Smooth muscle cell of the umbilical artery (primary cell): Measurements from ENCODE around the gene ATP1A2. TPM values are rescaled to one million over a fixed set of nuclear protein-coding genes. Genes with fewer than 3 reads are reported as not detected.

Source experiments
- total RNA-seq: library from RNA; depleted of rRNA; stranded (reverse); fragments of >200 nt; gene quantifications from 2 replicates; pipeline ENCODE4 v1.2.3, GENCODE V29; 2014

Gene ATP1A2
- total RNA-seq, result under 0.01 TPM in 1 of 2 replicates, not detected in the other

GRCh38 chr1:160115545-160116282 is at the start of gene ATP1A2:
Gene ATP1A2, plus strand, starts transcription at chr1:160115759. Its CDS starts 103 bp downstream, at chr1:160115862.

GRCh38 chr1:160069460-160070231 is 45.9 kb upstream of the ATP1A2 start, which contains the start of gene KCNJ10:
Gene KCNJ10, minus strand, starts transcription at chr1:160070160. Its CDS starts 27,628 bp downstream, at chr1:160042532.

GRCh38 chr1:160081261-160081936 is 34.2 kb upstream of the ATP1A2 start, which contains the start of gene KCNJ9:
Gene KCNJ9, plus strand, starts transcription at chr1:160081538. Its CDS starts 2,493 bp downstream, at chr1:160084031.

GRCh38 chr1:160097911-160098851 is 17.4 kb upstream of the ATP1A2 start, which contains the start of gene IGSF8:
Gene IGSF8, minus strand, starts transcription at chr1:160098619. Its CDS starts 147 bp downstream, at chr1:160098472.

GRCh38 chr1:160151303-160151702 is 35.7 kb downstream of the ATP1A2 start, which contains the start of gene ATP1A4:
Gene ATP1A4, plus strand, starts transcription at chr1:160151603. Its CDS starts 438 bp downstream, at chr1:160152041.

GRCh38 chr1:160189649-160190625 is 74.4 kb downstream of the ATP1A2 start, which contains the start of gene CASQ1:
Gene CASQ1, plus strand, starts transcription at chr1:160190575. Its CDS starts 177 bp downstream, at chr1:160190752.

Other genes starting within 250 kb of the ATP1A2 start
- under 0.01 and 0.55 TPM in 2 replicates for gene CFAP45, start 215.6 kb upstream of the ATP1A2 start, total RNA-seq
- gene TAGLN2, start 190.3 kb upstream of the ATP1A2 start, total RNA-seq, result 163 and 379 TPM in 2 replicates
- not detected in 2 replicates for gene IGSF9, start 170.1 kb upstream of the ATP1A2 start, total RNA-seq
- 0.09 TPM in 1 of 2 replicates, not detected in the other for gene SLAMF9, start 161.5 kb upstream of the ATP1A2 start, total RNA-seq
- gene PIGM, start 83.8 kb upstream of the ATP1A2 start, total RNA-seq, result 3.7 and 4.8 TPM in 2 replicates
- gene KCNJ10, start 45.6 kb upstream of the ATP1A2 start, total RNA-seq, result not detected in 2 replicates
- not detected in 2 replicates for gene KCNJ9, start 34.2 kb upstream of the ATP1A2 start, total RNA-seq
- gene IGSF8, start 17.1 kb upstream of the ATP1A2 start, total RNA-seq, result 53.2 and 56.4 TPM in 2 replicates
- not detected in 2 replicates for gene ATP1A4, start 35.8 kb downstream of the ATP1A2 start, total RNA-seq
- gene CASQ1, start 74.8 kb downstream of the ATP1A2 start, total RNA-seq, result 0.09 TPM in 1 of 2 replicates, not detected in the other
- gene PEA15, start 89.6 kb downstream of the ATP1A2 start, total RNA-seq, result 71.9 and 168 TPM in 2 replicates
- 67.1 and 81.3 TPM in 2 replicates for gene DCAF8, start 146.8 kb downstream of the ATP1A2 start, total RNA-seq
- gene PEX19, start 169.4 kb downstream of the ATP1A2 start, total RNA-seq, result 40.2 and 46.9 TPM in 2 replicates
- 416 and 428 TPM in 2 replicates for gene COPA, start 227.5 kb downstream of the ATP1A2 start, total RNA-seq
- 181 and 242 TPM in 2 replicates for gene NCSTN, start 227.6 kb downstream of the ATP1A2 start, total RNA-seq